GM18526 (cell line): ENCODE measurements around the gene RELN.

Experiments used
- POLR2A ChIP-seq: IDR thresholded peaks from 3 replicates; pipeline ENCODE4 v1.6.1; 2011; ENCODE audit not compliant: insufficient read length; ENCODE audit errors: extremely low read depth

RELN gene

GRCh38 chr7:103967401-103967800 lies 22.1 kb downstream of the RELN start:
- no peak for TF ChIP-seq POLR2A

- TF ChIP-seq POLR2A: no peak
Measured at GRCh38 chr7:103966593-103967277, 22.7 kb downstream of the RELN start.

GRCh38 chr7:103964269-103964668 lies 25.2 kb downstream of the RELN start:
- no peak for TF ChIP-seq POLR2A

GRCh38 chr7:103962070-103962469 lies 27.4 kb downstream of the RELN start:
- TF ChIP-seq POLR2A: no peak

DNA sequence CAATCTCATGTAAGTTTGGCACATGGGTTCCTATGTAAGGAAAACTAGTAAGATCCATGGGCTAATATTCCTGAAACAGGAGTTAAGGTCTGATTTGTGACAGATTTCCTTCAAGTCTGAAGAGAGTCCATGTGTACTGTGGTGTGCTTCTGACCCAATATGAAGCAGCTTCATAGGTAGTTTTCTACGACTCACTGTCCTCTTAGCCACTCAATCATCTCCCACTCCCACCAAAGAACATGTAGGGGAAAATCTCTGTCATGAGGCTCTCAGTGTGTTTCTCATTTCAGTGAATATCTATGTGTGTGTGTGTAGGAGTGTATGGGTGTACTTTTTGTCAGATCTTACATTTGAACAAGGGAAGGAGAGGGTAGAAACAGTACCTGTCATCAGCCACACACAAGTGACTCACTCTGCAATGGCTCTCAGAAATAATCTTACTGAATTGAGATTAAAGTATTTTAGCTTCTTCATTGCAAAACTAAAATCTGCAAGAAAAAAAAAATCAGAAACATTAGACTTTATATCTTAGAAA lies 31.1 kb downstream of the RELN start:
- TF ChIP-seq POLR2A: no peak

- no peak for TF ChIP-seq POLR2A
Measured at GRCh38 chr7:103955985-103956384, 33.5 kb downstream of the RELN start.

DNA sequence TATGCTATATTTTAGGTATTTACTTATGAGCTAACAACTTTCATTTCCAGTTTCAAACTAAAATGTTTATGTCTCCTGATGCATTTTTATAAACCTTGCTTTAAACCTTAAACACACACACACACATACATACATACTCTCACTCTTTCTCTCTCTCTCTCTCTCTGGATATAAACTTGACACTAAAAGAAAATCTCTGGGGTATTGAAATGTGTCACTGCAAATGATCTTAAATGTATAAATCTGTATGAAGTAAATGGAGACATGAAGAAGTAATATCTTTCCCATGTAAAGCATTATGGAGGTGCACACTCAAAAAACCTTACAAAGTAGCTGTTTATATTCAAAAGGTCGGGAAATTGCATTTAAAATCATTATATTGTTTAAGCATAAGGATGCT lies 37.0 kb downstream of the RELN start:
- no peak for TF ChIP-seq POLR2A

GRCh38 chr7:103951311-103951710 lies 38.1 kb downstream of the RELN start:
- no peak for TF ChIP-seq POLR2A

DNA sequence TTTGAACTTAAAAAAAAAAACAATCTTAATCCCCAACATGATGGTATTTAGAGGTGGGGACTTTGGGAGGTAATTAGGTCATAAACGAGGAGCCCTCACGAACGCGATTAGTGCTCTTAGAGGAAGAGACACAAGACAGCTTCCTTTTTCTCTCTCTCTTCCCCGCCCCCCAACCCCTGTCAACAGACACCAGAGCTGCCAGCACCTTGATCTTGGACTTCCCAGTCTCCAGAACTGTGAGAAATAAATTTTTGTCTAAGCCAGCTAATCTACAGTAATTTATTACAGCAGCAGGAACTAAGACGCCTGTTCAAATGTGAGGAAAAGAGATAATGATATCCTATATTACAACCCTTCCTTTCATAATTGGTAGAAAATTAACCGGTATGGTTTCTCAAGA lies 40.1 kb downstream of the RELN start:
- no peak for TF ChIP-seq POLR2A

GRCh38 chr7:103947026-103947655 lies 42.3 kb downstream of the RELN start:
- no peak for TF ChIP-seq POLR2A

GRCh38 chr7:103944230-103944900 lies 45.1 kb downstream of the RELN start:
- TF ChIP-seq POLR2A: no peak

DNA sequence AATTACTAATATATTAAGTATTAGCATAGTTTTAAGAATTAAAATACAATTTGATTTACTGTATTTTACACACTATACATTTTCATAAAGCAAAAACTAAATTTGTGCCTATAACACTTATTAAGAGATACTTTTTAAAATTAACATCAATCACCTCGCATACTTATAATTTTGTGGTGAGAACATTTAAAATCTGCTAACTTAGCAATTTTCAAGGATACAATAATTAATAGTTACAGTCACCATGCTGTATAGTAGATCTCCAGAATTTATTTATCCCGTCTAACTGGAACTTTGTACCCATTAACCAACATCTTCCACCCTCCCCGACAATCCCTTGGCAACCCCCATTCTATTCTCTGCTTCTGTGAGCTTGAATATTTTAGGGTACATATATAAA lies 47.5 kb downstream of the RELN start:
- no peak for TF ChIP-seq POLR2A

DNA sequence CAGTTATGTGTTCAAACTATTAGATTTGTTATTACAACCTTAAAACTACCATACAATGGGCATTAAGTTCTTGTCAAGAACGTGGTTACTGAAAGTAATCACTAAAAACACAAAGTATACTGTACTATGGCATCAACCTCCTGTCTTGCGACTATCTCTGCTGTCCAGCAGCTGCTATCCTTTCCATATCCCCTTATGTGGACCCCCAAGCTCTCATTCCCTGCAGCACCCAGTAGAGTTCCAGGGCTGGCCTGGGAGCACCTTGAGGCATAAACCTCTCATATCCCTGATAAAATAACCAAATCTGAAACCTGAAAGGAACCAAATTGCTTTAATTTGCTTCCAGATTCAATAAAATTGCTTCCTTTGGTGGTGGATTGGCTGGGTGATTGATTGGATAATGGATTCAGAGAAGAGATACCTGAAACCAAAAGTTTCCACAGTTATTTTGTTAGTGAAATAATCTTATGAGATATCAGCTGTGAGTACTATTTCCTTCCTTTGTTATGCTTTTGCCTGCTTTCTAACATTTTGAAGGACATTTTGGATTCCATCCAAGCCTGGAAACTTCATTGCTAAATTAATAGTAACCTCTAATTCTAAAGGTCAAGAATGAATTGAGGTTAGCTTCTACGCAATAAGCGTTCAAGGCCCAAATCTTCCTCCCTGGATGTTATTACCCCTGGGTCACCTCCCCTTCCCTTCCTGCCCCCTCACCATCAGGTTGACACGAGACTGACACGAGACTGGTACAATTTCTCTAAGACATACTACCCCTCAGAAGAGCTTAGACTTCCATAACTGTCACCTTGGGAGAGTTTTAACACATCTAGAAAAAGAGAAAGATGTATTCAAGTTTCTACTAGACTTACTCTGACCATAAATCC lies 48.8 kb downstream of the RELN start:
- TF ChIP-seq POLR2A: no peak

DNA sequence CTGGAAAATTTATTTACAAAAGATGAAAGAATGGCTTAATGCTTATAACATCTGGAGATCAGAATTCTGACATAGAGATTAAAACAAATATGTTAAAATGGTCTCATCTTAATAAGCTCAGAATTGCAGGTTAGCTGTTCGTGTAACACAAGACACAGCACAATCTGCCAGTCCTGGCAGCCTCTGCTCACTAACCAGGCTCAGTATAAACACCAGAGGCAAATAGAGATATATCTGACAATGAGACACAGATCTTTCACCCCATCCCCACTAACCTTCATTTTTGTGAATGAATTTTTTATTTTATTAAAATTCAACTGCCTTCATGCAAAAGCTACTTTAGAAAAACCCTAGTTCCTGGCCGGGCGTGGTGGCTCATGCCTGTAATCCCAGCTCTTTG lies 51.8 kb downstream of the RELN start:
- no peak for TF ChIP-seq POLR2A

DNA sequence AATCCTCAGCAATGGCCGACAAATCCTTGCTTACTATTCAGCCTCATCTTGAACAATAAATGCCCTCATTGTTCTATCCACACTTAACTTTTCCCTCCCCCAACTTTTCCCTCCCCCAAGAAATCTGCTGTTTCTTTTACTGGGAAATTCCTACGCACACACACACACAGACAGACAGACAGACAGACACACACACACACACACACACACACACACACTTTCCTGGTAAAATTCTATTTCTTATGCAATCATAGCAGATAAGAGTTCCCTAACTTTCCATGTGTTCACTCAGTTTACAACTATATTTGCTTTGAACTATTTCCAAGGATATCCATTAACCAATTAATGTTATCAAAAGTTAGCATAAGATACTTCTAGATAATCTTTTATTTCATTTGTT lies 52.9 kb downstream of the RELN start:
- TF ChIP-seq POLR2A: no peak

GRCh38 chr7:103934508-103934907 lies 55.0 kb downstream of the RELN start:
- TF ChIP-seq POLR2A: no peak

DNA sequence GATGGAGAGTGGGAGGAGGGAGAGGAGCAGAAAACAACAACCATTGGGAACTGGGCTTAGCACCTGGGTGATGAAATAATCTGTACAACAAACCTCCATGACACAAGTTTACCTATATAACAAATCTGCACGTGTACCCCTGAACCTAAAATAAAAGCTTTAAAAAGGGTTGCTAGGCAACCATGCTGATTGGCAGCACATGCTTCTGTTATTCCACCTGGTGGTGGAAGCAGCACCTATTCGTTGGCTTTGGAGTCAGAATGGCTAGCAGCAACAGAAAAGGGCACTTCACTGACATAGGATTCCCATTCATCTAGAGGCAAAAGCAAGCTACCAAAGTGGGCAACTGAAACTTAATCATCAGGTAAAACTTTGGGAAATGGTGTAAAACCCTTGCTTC lies 57.1 kb downstream of the RELN start:
- TF ChIP-seq POLR2A: no peak
